OCI-LY1 (cell line): ENCODE measurements around the gene AGBL1.

Source experiments
- H2AFZ ChIP-seq: fragments of 200-600 bp; sonication (generic), shearing (Covaris generic); 2 replicates; pipeline ENCODE4 v1.6.0; 2014; ENCODE audit warnings: antibody characterized with exemption, mild to moderate bottlenecking, low read length
- H3F3A ChIP-seq: fragments of 200-600 bp; sonication (generic), shearing (Covaris generic); 2 replicates; pipeline ENCODE4 v1.6.0; 2014; ENCODE audit warnings: mild to moderate bottlenecking, antibody characterized with exemption, low read length, moderate library complexity; ENCODE audit not compliant: insufficient read depth
- H3K27ac ChIP-seq: fragments of 200-600 bp; sonication (generic); 2 replicates; pipeline ENCODE4 v1.5.1; 2014; ENCODE audit warnings: low read length, mixed run types, mild to moderate bottlenecking, low read depth; ENCODE audit not compliant: poor library complexity, severe bottlenecking
- H3K27me3 ChIP-seq: fragments of 200-600 bp; sonication (generic); 2 replicates; pipeline ENCODE4 v1.6.0; 2014; ENCODE audit warnings: antibody characterized with exemption, mild to moderate bottlenecking, low read length, moderate library complexity; ENCODE audit not compliant: insufficient read depth
- H3K36me3 ChIP-seq: fragments of 200-600 bp; sonication (generic); 2 replicates; pipeline ENCODE4 v1.6.1; 2014; ENCODE audit warnings: mild to moderate bottlenecking, antibody characterized with exemption, low read length, moderate library complexity, mixed read lengths; ENCODE audit not compliant: insufficient read depth
- H3K4me1 ChIP-seq: fragments of 200-600 bp; sonication (generic); 2 replicates; pipeline ENCODE4 v1.5.1; 2014; ENCODE audit warnings: mild to moderate bottlenecking, low read length, moderate library complexity; ENCODE audit not compliant: insufficient read depth, severe bottlenecking
- H3K4me2 ChIP-seq: fragments of 200-600 bp; sonication (generic), shearing (Covaris generic); 2 replicates; pipeline ENCODE4 v1.6.1; 2014; ENCODE audit warnings: low read length
- H3K4me3 ChIP-seq: fragments of 200-600 bp; sonication (generic); 2 replicates; pipeline ENCODE4 v1.5.1; 2014; ENCODE audit warnings: low read length, low read depth, mild to moderate bottlenecking, mixed read lengths; ENCODE audit not compliant: poor library complexity, severe bottlenecking
- H3K79me2 ChIP-seq: fragments of 200-600 bp; shearing (Covaris generic); 2 replicates; pipeline ENCODE4 v1.6.1; 2016; ENCODE audit warnings: mixed run types, low read length, mixed read lengths; ENCODE audit not compliant: insufficient read depth
- H3K9ac ChIP-seq: fragments of 200-600 bp; sonication (generic), shearing (Covaris generic); 2 replicates; pipeline ENCODE4 v1.6.1; 2014; ENCODE audit warnings: mild to moderate bottlenecking, low read length, mixed read lengths
- H3K9me2 ChIP-seq: fragments of 200-600 bp; sonication (generic), shearing (Covaris generic); 2 replicates; pipeline ENCODE4 v1.6.1; 2014; ENCODE audit warnings: low read depth, mild to moderate bottlenecking, low read length, mixed read lengths
- H3K9me3 ChIP-seq: fragments of 200-600 bp; shearing (Covaris generic); 2 replicates; pipeline ENCODE4 v1.6.1; 2014; ENCODE audit warnings: low read length, mixed read lengths
- H4K20me1 ChIP-seq: fragments of 200-600 bp; sonication (generic), shearing (Covaris generic); 2 replicates; pipeline ENCODE4 v1.6.0; 2016; ENCODE audit warnings: mild to moderate bottlenecking, low read length; ENCODE audit not compliant: insufficient read depth
- EZH2 ChIP-seq: fragments of 200-600 bp; sonication (generic), shearing (Covaris generic); IDR thresholded peaks from 2 replicates; pipeline ENCODE4 v1.8.0; 2017; ENCODE audit warnings: borderline replicate concordance, mixed run types, mild to moderate bottlenecking, antibody characterized with exemption, low read length, moderate library complexity, mixed read lengths
- TF ChIP-seq, protein P1 (sequence below): fragments of 200-600 bp; sonication (generic), shearing (Covaris generic); IDR thresholded peaks from 2 replicates; pipeline ENCODE4 v1.5.1; 2017; ENCODE audit warnings: mild to moderate bottlenecking, antibody characterized with exemption, low read length, moderate library complexity, mixed read lengths

AGBL1 gene

DNA sequence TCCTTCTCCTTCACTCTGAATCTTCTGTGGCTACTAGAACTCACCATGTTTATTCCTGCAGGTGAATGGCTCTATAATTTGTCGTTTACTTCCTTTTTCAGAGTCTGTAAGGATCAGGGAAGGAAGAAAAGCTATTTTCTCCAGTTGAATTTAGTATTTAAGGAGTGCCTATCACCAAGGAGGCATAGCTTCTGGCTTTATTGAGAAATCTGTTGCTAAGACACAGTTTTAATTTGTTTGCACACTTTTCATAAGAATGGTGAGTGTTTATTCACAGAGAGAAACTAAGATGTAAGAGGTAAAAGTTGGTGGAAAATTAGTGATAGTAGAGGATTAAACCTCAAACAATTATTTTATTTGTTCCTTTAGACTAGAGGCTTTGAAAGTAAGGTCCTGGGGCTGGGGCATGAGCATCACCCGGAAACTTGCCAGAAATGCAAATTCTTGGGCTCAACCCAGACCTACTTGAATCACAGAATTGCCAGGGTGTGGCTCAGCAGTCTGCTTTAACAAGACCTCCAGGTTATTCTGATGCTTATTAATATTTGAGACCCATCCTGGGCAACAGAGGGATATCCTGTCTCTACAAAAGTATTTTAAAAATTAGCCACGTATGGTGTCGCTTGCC is 461.3 kb downstream of the AGBL1 start:
- H3K4me2 ChIP-seq, result no peak overlapping the region
- H4K20me1 ChIP-seq, result no peaks in the 10 kb centered on the region
- no peak overlapping the region for H2AFZ ChIP-seq
- no peaks in the 10 kb centered on the region for H3K9me3 ChIP-seq
- H3K27me3 ChIP-seq, result no peaks in the 10 kb centered on the region
- H3K36me3 ChIP-seq, result no peaks in the 10 kb centered on the region
- no peak overlapping the region for H3K27ac ChIP-seq
- TF ChIP-seq EZH2, result no peak
- TF ChIP-seq, protein P1, sequence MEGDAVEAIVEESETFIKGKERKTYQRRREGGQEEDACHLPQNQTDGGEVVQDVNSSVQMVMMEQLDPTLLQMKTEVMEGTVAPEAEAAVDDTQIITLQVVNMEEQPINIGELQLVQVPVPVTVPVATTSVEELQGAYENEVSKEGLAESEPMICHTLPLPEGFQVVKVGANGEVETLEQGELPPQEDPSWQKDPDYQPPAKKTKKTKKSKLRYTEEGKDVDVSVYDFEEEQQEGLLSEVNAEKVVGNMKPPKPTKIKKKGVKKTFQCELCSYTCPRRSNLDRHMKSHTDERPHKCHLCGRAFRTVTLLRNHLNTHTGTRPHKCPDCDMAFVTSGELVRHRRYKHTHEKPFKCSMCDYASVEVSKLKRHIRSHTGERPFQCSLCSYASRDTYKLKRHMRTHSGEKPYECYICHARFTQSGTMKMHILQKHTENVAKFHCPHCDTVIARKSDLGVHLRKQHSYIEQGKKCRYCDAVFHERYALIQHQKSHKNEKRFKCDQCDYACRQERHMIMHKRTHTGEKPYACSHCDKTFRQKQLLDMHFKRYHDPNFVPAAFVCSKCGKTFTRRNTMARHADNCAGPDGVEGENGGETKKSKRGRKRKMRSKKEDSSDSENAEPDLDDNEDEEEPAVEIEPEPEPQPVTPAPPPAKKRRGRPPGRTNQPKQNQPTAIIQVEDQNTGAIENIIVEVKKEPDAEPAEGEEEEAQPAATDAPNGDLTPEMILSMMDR, result no peak
- no peaks in the 10 kb centered on the region for H3K4me1 ChIP-seq
- no peaks in the 10 kb centered on the region for H3K79me2 ChIP-seq
- H3K9me2 ChIP-seq, result no peaks in the 10 kb centered on the region
- H3K9ac ChIP-seq, result no peak overlapping the region
- H3F3A ChIP-seq, result no peaks in the 10 kb centered on the region
- H3K4me3 ChIP-seq, result no peak overlapping the region

DNA sequence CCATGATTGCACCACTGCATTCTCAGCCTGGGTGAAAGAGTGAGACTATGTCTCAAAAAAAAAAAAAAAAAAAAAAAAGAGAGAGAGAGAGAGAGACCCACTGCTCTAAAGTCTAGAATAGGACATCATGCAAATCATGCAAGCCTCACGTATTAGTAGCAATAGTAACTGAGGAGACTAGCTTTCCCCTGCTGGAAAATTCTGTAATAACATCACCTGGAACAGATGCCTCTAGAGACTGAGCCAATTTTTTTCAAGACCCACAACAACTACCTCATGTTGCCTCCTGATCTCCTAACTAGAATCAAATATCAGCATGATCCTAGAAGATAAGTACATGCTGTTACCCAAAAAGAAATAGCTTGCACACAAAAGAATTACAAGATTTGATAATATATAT is 461.9 kb downstream of the AGBL1 start:
- Histone ChIP-seq H3F3A (no peaks in the 10 kb centered on the region), H3K27ac (no peak overlapping the region), H4K20me1 (no peaks in the 10 kb centered on the region), H3K79me2 (no peaks in the 10 kb centered on the region), H3K36me3 (no peaks in the 10 kb centered on the region), H3K4me2 (no peak overlapping the region), H3K9me3 (no peaks in the 10 kb centered on the region), H3K9ac (no peak overlapping the region), H3K4me1 (no peaks in the 10 kb centered on the region), H3K27me3 (no peaks in the 10 kb centered on the region), H3K9me2 (no peaks in the 10 kb centered on the region), H2AFZ (no peak overlapping the region), H3K4me3 (no peak overlapping the region)
- no peak for TF ChIP-seq EZH2
- TF ChIP-seq, protein P1, result no peak

DNA sequence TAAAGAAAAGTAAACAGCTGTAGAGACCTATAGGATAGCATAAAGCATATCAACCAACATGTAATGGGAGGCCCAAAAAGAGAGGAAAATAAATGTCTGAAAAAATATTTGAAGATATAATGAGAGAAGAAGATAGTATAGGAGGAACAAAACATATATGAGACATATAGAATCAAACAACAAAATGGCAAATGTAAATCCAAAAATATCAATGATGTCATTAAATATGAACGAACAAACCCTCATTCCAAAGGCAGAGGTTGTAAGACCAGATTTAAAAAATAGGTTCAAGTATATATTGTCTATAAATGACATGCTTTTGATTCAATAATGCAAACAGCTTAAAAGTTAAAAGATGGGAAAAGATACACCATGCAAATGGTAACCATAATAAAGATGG is 470.4 kb downstream of the AGBL1 start:
- no peaks in the 10 kb centered on the region for H3K9me2 ChIP-seq
- no peak for TF ChIP-seq EZH2
- TF ChIP-seq, protein P1, result no peak
- H3F3A ChIP-seq, result no peaks in the 10 kb centered on the region
- no peak overlapping the region for H2AFZ ChIP-seq
- H3K27me3 ChIP-seq, result no peaks in the 10 kb centered on the region
- H3K4me3 ChIP-seq, result no peak overlapping the region
- no peak overlapping the region for H3K27ac ChIP-seq
- no peaks in the 10 kb centered on the region for H3K36me3 ChIP-seq
- H3K4me2 ChIP-seq, result no peak overlapping the region
- no peaks in the 10 kb centered on the region for H3K4me1 ChIP-seq
- no peaks in the 10 kb centered on the region for H4K20me1 ChIP-seq
- H3K9me3 ChIP-seq, result no peaks in the 10 kb centered on the region
- H3K79me2 ChIP-seq, result no peaks in the 10 kb centered on the region
- no peak overlapping the region for H3K9ac ChIP-seq
